Vagina (tissue), 2 donors: ENCODE measurements around the gene C1orf105. TPM values are rescaled to one million over a fixed set of nuclear protein-coding genes. Genes with fewer than 3 reads are reported as not detected.

Source experiments
- DNase-seq, 2 donors: peaks; one replicate each; pipeline ENCODE4 v3.0.0-alpha.2; 2017; ENCODE audit errors: extremely low spot score in 2 of 2
- H3K27ac ChIP-seq: fragments of 200-600 bp; sonication (generic); one replicate; pipeline ENCODE4 v1.5.1; 2019
- H3K27me3 ChIP-seq: fragments of 200-600 bp; sonication (generic); one replicate; pipeline ENCODE4 v1.5.1; 2019
- H3K36me3 ChIP-seq, 2 donors: fragments of 200-600 bp; sonication (generic); one replicate each; pipeline ENCODE4 v1.5.1; 2017 to 2019
- H3K4me1 ChIP-seq: fragments of 200-600 bp; sonication (generic); one replicate; pipeline ENCODE4 v1.5.1; 2019
- H3K4me3 ChIP-seq, 2 donors: fragments of 200-600 bp; sonication (generic); 1 replicate in 1 of 2; 2 replicates in 1 of 2; pipeline ENCODE4 v1.5.1; 2016 to 2019
- H3K9me3 ChIP-seq: fragments of 200-600 bp; sonication (generic); one replicate; pipeline ENCODE4 v1.5.1; 2019
- CTCF ChIP-seq, 3 experiments: fragments of 450-650 bp in 2 of 3; fragments of 200-600 bp in 1 of 3; sonication (generic) in 1 of 3; IDR thresholded peaks; one replicate each; pipeline ENCODE4 v1.5.1; 2017 to 2019; ENCODE audit warnings: antibody characterized with exemption in 3 of 3, mild to moderate bottlenecking in 2 of 3, moderate library complexity in 2 of 3
- POLR2A ChIP-seq, 2 donors: fragments of 450-650 bp; IDR thresholded peaks; one replicate each; pipeline ENCODE4 v1.6.1; 2017; ENCODE audit warnings: antibody characterized with exemption in 2 of 2, mild to moderate bottlenecking in 2 of 2, moderate library complexity in 2 of 2
- POLR2AphosphoS5 ChIP-seq, 2 donors: sonication (generic); formaldehyde crosslinking; IDR thresholded peaks; one replicate each; pipeline ENCODE4 v1.9.0; 2017; ENCODE audit warnings: antibody characterized with exemption in 2 of 2, mild to moderate bottlenecking in 2 of 2, low read depth in 1 of 2; ENCODE audit not compliant: insufficient read depth in 1 of 2
- intact Hi-C: fragments of 100-400 bp; cut with DNase I; formaldehyde crosslinking; loops from one replicate; pipeline ENCODE4 v1.15.1; 2023
- total RNA-seq: library from RNA; depleted of rRNA; stranded (reverse); fragments of >200 nt; gene quantifications from one replicate; pipeline ENCODE4 v1.2.3, GENCODE V29; 2016

Gene C1orf105
- total RNA-seq, 1 donor from 2014 or later = not detected

GRCh38 chr1:172510479-172510878 is 90.0 kb downstream of the C1orf105 start:
- Histone ChIP-seq H3K27me3 (no peaks in the 10 kb centered on the region), H3K27ac (no peak overlapping the region), H3K4me1 (no peaks in the 10 kb centered on the region), H3K4me3 (no peak overlapping the region), H3K9me3 (no peaks in the 10 kb centered on the region), H3K36me3 (no peaks in the 10 kb centered on the region)
- no peak for TF ChIP-seq POLR2A (IDR thresholded peaks at IDR 0.05)
- TF ChIP-seq CTCF (IDR thresholded peaks at IDR 0.05) = no peak
- TF ChIP-seq POLR2AphosphoS5 (IDR thresholded peaks at IDR 0.05; ENCODE audit: insufficient read depth in 1 of 2, low read depth in 1 of 2) = no peak
- intact Hi-C loops = no loop called here
- DNase-seq = no peak

GRCh38 chr1:172512591-172512990 is 92.1 kb downstream of the C1orf105 start:
- no peak overlapping the region for H3K4me3 ChIP-seq
- intact Hi-C loops = no loop called here
- TF ChIP-seq POLR2A (IDR thresholded peaks at IDR 0.05) (no peak), POLR2AphosphoS5 (IDR thresholded peaks at IDR 0.05; ENCODE audit: insufficient read depth in 1 of 2, low read depth in 1 of 2) (no peak), CTCF (IDR thresholded peaks at IDR 0.05) (no peak)
- no peak overlapping the region for H3K27ac ChIP-seq
- no peak for DNase-seq
- no peaks in the 10 kb centered on the region for H3K27me3 ChIP-seq
- H3K36me3 ChIP-seq = no peaks in the 10 kb centered on the region
- H3K4me1 ChIP-seq = no peaks in the 10 kb centered on the region
- no peaks in the 10 kb centered on the region for H3K9me3 ChIP-seq

- no peaks in the 10 kb centered on the region for H3K9me3 ChIP-seq
- intact Hi-C loops = no loop called here
- H3K27ac ChIP-seq = no peak overlapping the region
- DNase-seq = no peak
- TF ChIP-seq CTCF (IDR thresholded peaks at IDR 0.05) (no peak), POLR2AphosphoS5 (IDR thresholded peaks at IDR 0.05; ENCODE audit: insufficient read depth in 1 of 2, low read depth in 1 of 2) (no peak), POLR2A (IDR thresholded peaks at IDR 0.05) (no peak)
- H3K36me3 ChIP-seq = no peaks in the 10 kb centered on the region
- no peaks in the 10 kb centered on the region for H3K4me1 ChIP-seq
- H3K4me3 ChIP-seq = no peak overlapping the region
- H3K27me3 ChIP-seq = no peaks in the 10 kb centered on the region
These were observed 93.0 kb downstream of the C1orf105 start for GRCh38 chr1:172513479-172513878.

GRCh38 chr1:172514108-172514507 is 93.6 kb downstream of the C1orf105 start:
- H3K4me1 ChIP-seq = no peaks in the 10 kb centered on the region
- H3K4me3 ChIP-seq = no peak overlapping the region
- H3K27ac ChIP-seq = no peak overlapping the region
- no peaks in the 10 kb centered on the region for H3K36me3 ChIP-seq
- H3K27me3 ChIP-seq = no peaks in the 10 kb centered on the region
- H3K9me3 ChIP-seq = no peaks in the 10 kb centered on the region
- no peak for DNase-seq
- intact Hi-C loops = no loop called here
- TF ChIP-seq POLR2AphosphoS5 (IDR thresholded peaks at IDR 0.05; ENCODE audit: insufficient read depth in 1 of 2, low read depth in 1 of 2) (no peak), CTCF (IDR thresholded peaks at IDR 0.05) (no peak), POLR2A (IDR thresholded peaks at IDR 0.05) (no peak)

GRCh38 chr1:172515436-172515835 is 95.0 kb downstream of the C1orf105 start:
- intact Hi-C loops = no loop called here
- no peak overlapping the region for H3K4me3 ChIP-seq

More at GRCh38 chr1:172515436-172515835, 95.0 kb downstream of the C1orf105 start:
- H3K27ac ChIP-seq = no peak overlapping the region
- TF ChIP-seq POLR2AphosphoS5 (IDR thresholded peaks at IDR 0.05; ENCODE audit: insufficient read depth in 1 of 2, low read depth in 1 of 2) (no peak), POLR2A (IDR thresholded peaks at IDR 0.05) (no peak), CTCF (IDR thresholded peaks at IDR 0.05) (no peak)
- H3K4me1 ChIP-seq = no peaks in the 10 kb centered on the region
- no peaks in the 10 kb centered on the region for H3K27me3 ChIP-seq
- no peaks in the 10 kb centered on the region for H3K36me3 ChIP-seq
- no peak for DNase-seq
- no peaks in the 10 kb centered on the region for H3K9me3 ChIP-seq
